ENCODE measurements around the gene PRKD3. TPM values are rescaled to one million over a fixed set of nuclear protein-coding genes. Genes with fewer than 3 reads are reported as not detected.

The PRKD3 gene
- total RNA-seq, 4 donors from 2014 or later: 39.0 to 57.3 (median 54.4) TPM

GRCh38 chr2:37343537-37344434 lies 19.2 kb upstream of the PRKD3 start:
- TF ChIP-seq EP300 (IDR thresholded peaks at IDR 0.05) (no peak), CTCF (IDR thresholded peaks at IDR 0.05) (peak in 3 of 5 experiments; percentile 12 to 22 (median 21))
- no peaks in the 10 kb centered on the region for H3K36me3 ChIP-seq
- peaks cover 0 to 24% (median 10%) of the 10 kb centered on the region in 4 donors for H3K4me1 ChIP-seq
- DNase-seq (ENCODE audit: low spot score in 2 of 2): no peak
- 82 to 86% methylated on average over 7 of the region's 7 CpGs for WGBS, 2 donors
- H3K9me3 ChIP-seq: no peaks in the 10 kb centered on the region
- H3K27ac ChIP-seq: peak overlapping the region in 3 of 4 donors; percentile 60 to 85 (median 75)
- H3K27me3 ChIP-seq: no peaks in the 10 kb centered on the region
- H3K4me3 ChIP-seq: peak overlapping the region; percentile 56 to 76 (median 65)

- Histone ChIP-seq H3K27me3 (no peaks in the 10 kb centered on the region), H3K4me1 (peaks cover 0 to 24% (median 10%) of the 10 kb centered on the region in 4 donors), H3K4me3 (no peak overlapping the region), H3K27ac (peak overlapping the region in 1 of 4 donors; percentile 85), H3K9me3 (no peaks in the 10 kb centered on the region), H3K36me3 (no peaks in the 10 kb centered on the region)
- 75% methylated on average over 7 of the region's 7 CpGs for WGBS, 2 donors
- no peak for DNase-seq (ENCODE audit: low spot score in 2 of 2)
- TF ChIP-seq EP300 (IDR thresholded peaks at IDR 0.05) (no peak), CTCF (IDR thresholded peaks at IDR 0.05) (no peak), POLR2A (IDR thresholded peaks at IDR 0.05) (no peak)
Observed at GRCh38 chr2:37342591-37343220, 18.1 kb upstream of the PRKD3 start.

GRCh38 chr2:37340637-37341036 lies 16.0 kb upstream of the PRKD3 start:
- no peak for TF ChIP-seq EP300 (IDR thresholded peaks at IDR 0.05)
- TF ChIP-seq CTCF (IDR thresholded peaks at IDR 0.05): no peak
- TF ChIP-seq POLR2A (IDR thresholded peaks at IDR 0.05): no peak
- WGBS, 2 donors: 70 to 79% methylated on average over 3 of the region's 3 CpGs
- H3K9me3 ChIP-seq: no peaks in the 10 kb centered on the region
- no peaks in the 10 kb centered on the region for H3K27me3 ChIP-seq
- H3K36me3 ChIP-seq: no peaks in the 10 kb centered on the region
- no peak for DNase-seq (ENCODE audit: low spot score in 2 of 2)
- H3K27ac ChIP-seq: no peak overlapping the region
- peaks cover 0 to 24% (median 10%) of the 10 kb centered on the region in 4 donors for H3K4me1 ChIP-seq
- H3K4me3 ChIP-seq: no peak overlapping the region

GRCh38 chr2:37338933-37339332 lies 14.3 kb upstream of the PRKD3 start:
- no peak for DNase-seq (ENCODE audit: low spot score in 2 of 2)
- Histone ChIP-seq H3K27ac (no peak overlapping the region), H3K27me3 (no peaks in the 10 kb centered on the region), H3K4me1 (peaks cover 0 to 9% (median 3%) of the 10 kb centered on the region in 4 donors), H3K4me3 (no peak overlapping the region), H3K9me3 (no peaks in the 10 kb centered on the region), H3K36me3 (no peaks in the 10 kb centered on the region)
- WGBS, 2 donors: 53 to 72% methylated on average over 4 of the region's 4 CpGs
- no peak for TF ChIP-seq CTCF (IDR thresholded peaks at IDR 0.05)
- TF ChIP-seq POLR2A (IDR thresholded peaks at IDR 0.05): no peak
- TF ChIP-seq EP300 (IDR thresholded peaks at IDR 0.05): no peak
